C4-2B (cell line): ENCODE measurements around the gene LRIG1.

ENCODE experiments used
- CTCF ChIP-seq: fragments of 450-650 bp; conservative IDR thresholded peaks from 2 replicates; pipeline ENCODE4 v1.5.1; 2017; ENCODE audit warnings: mild to moderate bottlenecking
- ZFX ChIP-seq: fragments of 450-650 bp; IDR thresholded peaks from 2 replicates; pipeline ENCODE4 v1.6.1; 2017

GRCh38 chr3:66470285-66470684, 30.5 kb downstream of the LRIG1 start:
- no peak for TF ChIP-seq CTCF
- no peak for TF ChIP-seq ZFX
